Rectal smooth muscle tissue (tissue), 1 donor: ENCODE measurements around the gene ACTR1B.
"Not testable (repeated sequence)": the region's sequence is repeated elsewhere in the genome, so short reads cannot be mapped to it uniquely, and the experiment has no call there.

Source experiments
- H3K27ac ChIP-seq: one replicate; pipeline ENCODE4 v1.7.0; 2013; ENCODE audit warnings: low read depth, low read length, inconsistent platforms
- H3K27me3 ChIP-seq: one replicate; pipeline ENCODE4 v1.7.0; 2013; ENCODE audit warnings: low read length; ENCODE audit not compliant: control insufficient read depth, insufficient read depth
- H3K36me3 ChIP-seq: one replicate; pipeline ENCODE4 v1.7.0; 2013; ENCODE audit warnings: low read length; ENCODE audit not compliant: control insufficient read depth, insufficient read depth
- H3K4me1 ChIP-seq: one replicate; pipeline ENCODE4 v1.7.0; 2013; ENCODE audit warnings: low read length; ENCODE audit not compliant: control insufficient read depth, insufficient read depth
- H3K4me3 ChIP-seq: one replicate; pipeline ENCODE4 v1.7.0; 2013; ENCODE audit warnings: low read length
- H3K9ac ChIP-seq: one replicate; pipeline ENCODE4 v1.7.0; 2013; ENCODE audit warnings: low read length

The ACTR1B gene

GRCh38 chr2:97653473-97653872 lies 10.4 kb downstream of the ACTR1B start:
- no peak overlapping the region for H3K27ac ChIP-seq
- no peak overlapping the region for H3K9ac ChIP-seq
- peaks cover 28% of the 10 kb centered on the region for H3K36me3 ChIP-seq
- H3K4me1 ChIP-seq, result no peaks in the 10 kb centered on the region
- H3K4me3 ChIP-seq, result no peak overlapping the region
- H3K27me3 ChIP-seq, result no peaks in the 10 kb centered on the region

- Histone ChIP-seq H3K4me3 (no peak overlapping the region), H3K27ac (no peak overlapping the region), H3K36me3 (peaks cover 28% of the 10 kb centered on the region), H3K27me3 (no peaks in the 10 kb centered on the region), H3K4me1 (peaks cover 3% of the 10 kb centered on the region), H3K9ac (no peak overlapping the region)
Measured at GRCh38 chr2:97651114-97651513, 12.7 kb downstream of the ACTR1B start.

- Histone ChIP-seq H3K4me3 (peak overlapping the region; percentile 90), H3K9ac (no peak overlapping the region), H3K4me1 (peaks cover 3% of the 10 kb centered on the region), H3K36me3 (peaks cover 18% of the 10 kb centered on the region), H3K27ac (peak overlapping the region; percentile 95), H3K27me3 (no peaks in the 10 kb centered on the region)
Measured at GRCh38 chr2:97646977-97647376, 16.9 kb downstream of the ACTR1B start.

DNA sequence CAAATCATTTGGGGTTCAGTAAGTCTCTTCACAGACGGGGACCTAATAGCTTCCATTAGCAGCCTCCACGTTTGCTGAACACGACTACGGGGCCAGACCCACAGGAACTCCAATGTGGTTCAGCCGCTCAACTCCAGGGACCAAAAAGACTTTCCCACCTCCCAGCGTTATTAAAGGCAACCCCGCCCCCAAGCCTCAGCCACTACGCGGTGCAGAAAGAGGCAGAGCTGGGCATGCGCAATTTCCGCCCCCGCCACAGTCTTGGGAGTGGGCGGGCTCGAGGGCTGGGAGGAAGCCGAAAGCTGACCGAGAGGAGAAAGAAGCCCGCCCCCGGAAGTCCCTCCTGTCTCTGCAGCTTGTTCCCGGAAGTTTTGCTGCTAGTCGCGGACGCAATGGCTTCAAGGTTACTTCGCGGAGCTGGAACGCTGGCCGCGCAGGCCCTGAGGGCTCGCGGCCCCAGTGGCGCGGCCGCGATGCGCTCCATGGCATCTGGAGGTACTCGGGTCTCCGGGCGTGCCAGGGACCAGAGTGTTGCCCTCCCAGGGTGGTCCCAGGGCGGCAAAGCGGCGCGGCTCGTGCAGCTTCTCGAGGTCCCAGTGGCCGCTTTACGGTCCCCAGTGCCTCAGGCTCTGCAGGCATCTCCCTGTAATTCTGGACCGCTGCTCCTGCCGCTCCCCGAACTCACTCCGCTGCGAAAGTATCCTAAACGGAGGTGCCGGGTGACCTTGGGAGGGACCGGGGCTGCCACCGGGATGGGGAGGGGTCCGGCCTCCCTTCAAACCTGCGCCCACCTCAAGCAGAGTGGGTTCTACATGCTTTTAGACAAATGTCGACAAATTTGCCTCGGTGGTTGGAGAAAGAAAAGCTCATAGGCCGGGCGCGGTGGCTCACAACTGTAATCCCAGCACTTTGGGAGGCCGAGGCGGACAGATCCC lies 17.9 kb downstream of the ACTR1B start, which contains the start of gene COX5B:
TSS of gene COX5B (plus strand) at position 368 of the 935 bp plus-strand sequence. CDS start at position 393, 25 bp downstream.
- Histone ChIP-seq H3K4me3 (peak within 1 kb of the TSS; percentile 90), H3K4me1 (peaks cover 3% of the 10 kb centered on the region), H3K36me3 (peaks cover 18% of the 10 kb centered on the region), H3K27ac (peak within 1 kb of the TSS; percentile 95), H3K27me3 (no peaks in the 10 kb centered on the region), H3K9ac (peak within 1 kb of the TSS; percentile 96)

GRCh38 chr2:97645112-97645694 lies 18.6 kb downstream of the ACTR1B start:
- H3K9ac ChIP-seq, result peak overlapping the region; percentile 50
- peaks cover 18% of the 10 kb centered on the region for H3K36me3 ChIP-seq
- H3K4me1 ChIP-seq, result peaks cover 3% of the 10 kb centered on the region
- peak overlapping the region; percentile 93 for H3K27ac ChIP-seq
- H3K4me3 ChIP-seq, result peak overlapping the region; percentile 80
- H3K27me3 ChIP-seq, result no peaks in the 10 kb centered on the region

GRCh38 chr2:97644023-97644717 lies 19.7 kb downstream of the ACTR1B start:
- H3K9ac ChIP-seq, result no peak overlapping the region
- peaks cover 16% of the 10 kb centered on the region for H3K36me3 ChIP-seq
- H3K27ac ChIP-seq, result no peak overlapping the region
- no peak overlapping the region for H3K4me3 ChIP-seq
- H3K4me1 ChIP-seq, result peaks cover 3% of the 10 kb centered on the region
- H3K27me3 ChIP-seq, result no peaks in the 10 kb centered on the region

- not testable (repeated sequence) for H3K27me3 ChIP-seq, H3K36me3 ChIP-seq, H3K27ac ChIP-seq, H3K4me3 ChIP-seq, H3K4me1 ChIP-seq, H3K9ac ChIP-seq
Measured at GRCh38 chr2:97626049-97626430, 37.8 kb downstream of the ACTR1B start.

- not testable (repeated sequence) for H3K4me1 ChIP-seq, H3K27me3 ChIP-seq, H3K9ac ChIP-seq, H3K27ac ChIP-seq, H3K36me3 ChIP-seq, H3K4me3 ChIP-seq
Measured at GRCh38 chr2:97625354-97626048, 38.3 kb downstream of the ACTR1B start.

DNA sequence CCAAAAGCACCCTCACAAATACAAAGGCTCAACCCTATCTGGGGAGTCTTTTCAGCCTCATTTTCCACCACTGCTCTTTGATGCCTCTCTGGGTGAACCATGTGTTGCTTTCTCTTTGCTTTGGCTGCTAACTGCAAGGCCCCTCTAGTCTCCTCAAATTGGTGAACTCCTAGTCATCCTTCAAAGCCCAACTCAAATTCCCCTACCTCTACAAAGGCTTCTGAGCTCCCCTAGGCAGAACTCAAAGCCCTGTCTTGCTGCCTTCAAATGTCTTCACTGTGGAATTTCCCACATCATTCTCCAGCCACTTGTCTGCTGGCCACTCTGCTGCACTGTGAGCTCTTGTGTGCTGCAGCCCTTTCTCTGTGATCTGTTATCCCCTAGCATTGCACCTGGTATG lies 40.9 kb downstream of the ACTR1B start:
- H3K9ac ChIP-seq, H3K4me1 ChIP-seq, H3K4me3 ChIP-seq: not testable (repeated sequence)

GRCh38 chr2:97620492-97620891 lies 43.4 kb downstream of the ACTR1B start:
- H3K4me3 ChIP-seq, H3K9ac ChIP-seq: not testable (repeated sequence)

More for the DNA sequence above, 40.9 kb downstream of the ACTR1B start:
- H3K27ac ChIP-seq, H3K27me3 ChIP-seq, H3K36me3 ChIP-seq: not testable (repeated sequence)

DNA sequence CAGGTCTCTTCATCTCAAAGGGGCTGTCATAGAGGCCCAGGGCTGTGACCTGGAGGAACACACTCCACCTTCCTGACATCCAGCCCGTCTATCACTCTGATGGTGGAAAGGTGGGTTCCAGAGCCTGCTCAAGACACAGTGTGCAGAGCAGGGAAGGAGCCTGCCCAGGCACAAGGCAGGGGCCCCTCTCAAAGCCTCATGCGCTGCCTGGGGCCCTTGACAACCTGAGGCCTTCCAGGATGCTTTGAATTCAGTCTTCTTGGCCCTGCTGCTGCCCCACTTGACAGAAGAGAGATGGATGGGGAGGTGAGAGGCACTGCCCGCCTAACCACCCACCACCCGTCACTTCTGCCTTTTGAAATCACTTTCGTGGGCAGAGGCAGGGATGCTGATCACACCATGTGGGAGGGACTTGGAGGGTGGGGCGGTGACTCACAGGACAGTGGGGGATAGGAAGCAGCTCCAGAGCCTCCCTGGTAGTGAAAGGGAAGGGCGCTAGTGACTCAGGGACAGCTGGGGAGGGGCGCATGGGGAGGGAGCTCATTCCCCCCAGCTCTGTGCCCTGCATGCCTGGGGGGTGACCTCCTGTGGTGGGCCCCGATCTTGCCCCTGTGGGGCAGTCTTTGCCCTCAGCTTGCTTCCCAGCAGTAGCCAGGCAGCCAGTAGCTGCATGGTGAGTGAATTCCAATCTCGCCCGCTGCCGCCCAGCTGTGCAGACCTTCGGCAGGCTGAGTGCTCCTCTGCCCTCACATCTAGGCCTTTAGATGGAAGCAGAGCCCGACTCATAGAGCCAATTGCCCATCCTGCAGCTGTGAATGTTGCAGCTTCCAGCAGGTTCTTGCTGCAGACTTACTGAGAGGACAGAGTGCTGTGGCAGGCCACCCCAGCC lies 44.7 kb downstream of the ACTR1B start:
- H3K9ac ChIP-seq, H3K36me3 ChIP-seq, H3K4me1 ChIP-seq, H3K27ac ChIP-seq, H3K4me3 ChIP-seq, H3K27me3 ChIP-seq: not testable (repeated sequence)

More at GRCh38 chr2:97620492-97620891, 43.4 kb downstream of the ACTR1B start:
- H3K4me1 ChIP-seq, H3K27me3 ChIP-seq, H3K27ac ChIP-seq, H3K36me3 ChIP-seq: not testable (repeated sequence)
